HFFc6 (cell line): ENCODE results near the gene GFAP. TPM values are rescaled to one million over a fixed set of nuclear protein-coding genes. Genes with fewer than 3 reads are reported as not detected.

Experiments used
- DNase-seq: peaks from one replicate; pipeline ENCODE4 v3.0.0-alpha.2; 2018
- H3K27ac Mint-ChIP-seq: 2 replicates; pipeline ENCODE4 v1.8.0; 2020; ENCODE audit warnings: mild to moderate bottlenecking, mixed read lengths
- H3K27me3 Mint-ChIP-seq: 2 replicates; pipeline ENCODE4 v1.8.0; 2021; ENCODE audit warnings: mild to moderate bottlenecking, moderate library complexity, mixed read lengths; ENCODE audit not compliant: insufficient read depth
- H3K36me3 Mint-ChIP-seq: 2 replicates; pipeline ENCODE4 v1.8.0; 2021; ENCODE audit warnings: low read depth, mixed read lengths
- H3K4me1 Mint-ChIP-seq: 2 replicates; pipeline ENCODE4 v1.8.0; 2020; ENCODE audit warnings: low read depth, mixed read lengths
- H3K4me3 Mint-ChIP-seq: 2 replicates; pipeline ENCODE4 v1.8.0; 2020; ENCODE audit warnings: mild to moderate bottlenecking, moderate library complexity, mixed read lengths
- H3K9me3 Mint-ChIP-seq: 2 replicates; pipeline ENCODE4 v1.8.0; 2020; ENCODE audit warnings: mild to moderate bottlenecking, mixed read lengths
- CTCF ChIP-seq: fragments of 200-600 bp; sonication (generic); IDR thresholded peaks from 2 replicates; pipeline ENCODE4 v1.5.0; 2021; ENCODE audit warnings: antibody characterized with exemption, mild to moderate bottlenecking
- total RNA-seq, 6 experiments: library from RNA; stranded (reverse); fragmentation: NEBNext Ultra II Directional; extraction: Animal tissue kit (Norgen Biotek cat#: 25700); gene quantifications; 2 replicates in 1 of 6; 3 replicates in 5 of 6; pipeline ENCODE4 v1.2.3, GENCODE V29; 2021

GFAP gene
- total RNA-seq, 6 experiments from 2014 or later, result not detected

DNA sequence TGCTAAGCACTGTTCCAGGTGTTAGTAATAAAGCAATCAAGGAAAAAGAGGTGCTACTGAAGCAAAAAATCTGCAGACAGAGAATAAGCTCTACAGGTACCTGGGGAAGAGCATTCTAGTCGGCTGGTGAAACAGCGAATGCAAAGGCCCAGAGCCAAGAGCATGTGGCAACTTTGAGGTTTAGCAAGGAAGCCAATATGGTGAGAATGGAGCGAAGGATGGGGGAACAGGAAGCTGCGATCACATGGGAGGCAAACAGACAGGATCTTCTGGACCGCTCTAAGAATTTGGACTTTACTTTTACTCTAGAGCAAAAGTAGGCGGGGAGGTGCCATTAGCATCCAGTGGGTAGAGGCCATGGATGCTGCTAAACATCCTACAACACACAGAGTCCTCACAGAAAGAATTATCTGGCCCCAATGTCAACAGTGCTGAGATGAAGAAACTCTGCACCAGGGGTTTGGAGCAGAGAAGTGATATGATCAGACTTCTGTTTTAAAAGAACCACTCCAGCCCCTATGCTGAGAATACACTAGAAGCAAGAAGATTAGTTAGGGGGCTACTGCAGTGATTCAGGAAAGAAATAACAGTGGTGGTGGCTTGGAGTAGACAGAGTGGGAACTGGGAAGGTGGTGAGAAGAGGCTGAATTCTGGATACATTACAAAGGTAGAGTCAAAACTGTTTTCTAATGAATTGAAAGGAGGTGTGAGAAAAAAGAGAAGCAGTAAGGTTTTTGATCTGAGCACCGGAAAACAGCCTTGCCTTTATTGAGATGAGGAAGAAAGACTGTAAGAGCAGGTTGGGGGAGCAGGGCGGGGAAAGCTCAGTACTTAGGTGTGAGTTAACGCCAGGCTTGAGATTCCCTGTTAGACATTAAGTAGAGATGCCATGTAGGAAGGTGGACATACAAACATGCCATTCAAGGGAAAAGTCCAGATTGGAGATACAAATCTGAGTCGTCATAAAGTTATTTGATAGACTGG is 27.0 kb downstream of the GFAP start:
- Mint-ChIP-seq H3K27me3 (no peaks in the 10 kb centered on the region), H3K9me3 (no peaks in the 10 kb centered on the region), H3K36me3 (peaks cover 10% of the 10 kb centered on the region), H3K27ac (no peak overlapping the region), H3K4me1 (no peaks in the 10 kb centered on the region), H3K4me3 (no peak overlapping the region)
- no peak for TF ChIP-seq CTCF
- no peak for DNase-seq

GRCh38 chr17:44887016-44887415 is 28.3 kb downstream of the GFAP start:
- H3K4me1 Mint-ChIP-seq, result no peaks in the 10 kb centered on the region
- no peak overlapping the region for H3K27ac Mint-ChIP-seq
- H3K36me3 Mint-ChIP-seq, result peaks cover 20% of the 10 kb centered on the region
- no peak for DNase-seq
- no peak for TF ChIP-seq CTCF
- H3K4me3 Mint-ChIP-seq, result no peak overlapping the region
- H3K27me3 Mint-ChIP-seq, result no peaks in the 10 kb centered on the region
- no peaks in the 10 kb centered on the region for H3K9me3 Mint-ChIP-seq

DNA sequence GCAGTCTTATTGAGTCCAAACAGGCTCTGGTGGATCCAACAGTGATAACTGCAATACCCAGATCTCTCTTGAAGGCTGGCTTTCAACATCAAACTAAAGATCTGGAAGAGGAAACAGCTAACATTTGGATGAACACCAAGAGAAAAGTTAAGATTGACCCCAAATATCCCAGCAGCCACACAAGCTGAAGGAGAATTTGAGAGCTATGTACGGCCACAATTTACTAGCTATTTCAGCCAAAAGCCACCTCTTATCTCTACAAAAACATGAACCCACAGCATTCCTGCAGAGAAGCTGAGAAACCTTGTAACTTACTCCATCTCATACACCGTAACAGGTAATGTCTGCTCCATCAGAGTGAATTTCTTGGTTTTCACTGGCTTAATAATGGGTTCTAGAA is 30.4 kb downstream of the GFAP start:
- Mint-ChIP-seq H3K4me3 (no peak overlapping the region), H3K36me3 (peaks cover 20% of the 10 kb centered on the region), H3K4me1 (no peaks in the 10 kb centered on the region), H3K27ac (no peak overlapping the region), H3K9me3 (no peaks in the 10 kb centered on the region), H3K27me3 (no peaks in the 10 kb centered on the region)
- no peak for DNase-seq
- no peak for TF ChIP-seq CTCF

DNA sequence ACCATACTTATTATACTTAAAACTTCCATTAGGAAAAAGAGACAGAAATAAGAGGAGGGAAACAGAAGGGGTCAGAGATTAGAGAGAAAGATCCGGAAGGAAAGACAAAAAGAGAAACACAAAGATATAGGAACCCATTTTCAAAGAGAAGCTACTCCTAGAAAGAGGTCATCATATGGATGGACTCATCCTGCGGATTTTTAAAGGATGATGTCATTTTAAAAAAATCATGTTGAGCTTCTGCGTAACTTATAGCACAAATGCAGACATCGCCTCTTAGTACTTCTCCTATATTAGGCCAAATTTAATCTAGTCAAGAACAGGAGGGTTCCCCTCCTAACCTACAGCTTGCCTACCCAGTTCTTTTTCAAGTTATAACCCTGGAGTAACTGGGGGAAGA is 34.2 kb downstream of the GFAP start:
- no peaks in the 10 kb centered on the region for H3K9me3 Mint-ChIP-seq
- H3K36me3 Mint-ChIP-seq, result peaks cover 19% of the 10 kb centered on the region
- no peaks in the 10 kb centered on the region for H3K4me1 Mint-ChIP-seq
- H3K27ac Mint-ChIP-seq, result peak overlapping the region; percentile 24; the same call in 1 of the 2 replicates
- no peak for DNase-seq
- TF ChIP-seq CTCF, result no peak
- no peaks in the 10 kb centered on the region for H3K27me3 Mint-ChIP-seq
- H3K4me3 Mint-ChIP-seq, result no peak overlapping the region

GRCh38 chr17:44880062-44880461 is 35.2 kb downstream of the GFAP start:
- Mint-ChIP-seq H3K4me1 (no peaks in the 10 kb centered on the region), H3K27ac (no peak overlapping the region), H3K4me3 (no peak overlapping the region), H3K36me3 (peaks cover 19% of the 10 kb centered on the region), H3K9me3 (no peaks in the 10 kb centered on the region), H3K27me3 (no peaks in the 10 kb centered on the region)
- no peak for TF ChIP-seq CTCF
- DNase-seq, result no peak
